Adrenal gland (tissue), 5 donors: ENCODE measurements around the gene CACNA1I.

Experiments
- CTCF ChIP-seq, 6 experiments: fragments of 450-650 bp in 4 of 6; fragments of 200-600 bp in 2 of 6; sonication (generic) in 1 of 6; IDR thresholded peaks; 1 replicate in 5 of 6; 2 replicates in 1 of 6; pipeline versions ENCODE4 v1.5.1 to v1.8.0; 2016 to 2021; ENCODE audit warnings: antibody characterized with exemption in 6 of 6, mild to moderate bottlenecking in 2 of 6, moderate library complexity in 1 of 6
- POLR2A ChIP-seq, 2 donors: fragments of 450-650 bp; IDR thresholded peaks; one replicate each; pipeline ENCODE4 v1.6.1; 2017; ENCODE audit warnings: antibody characterized with exemption in 2 of 2, mild to moderate bottlenecking in 2 of 2, moderate library complexity in 1 of 2
- donor health status: DM: no; HTN: no; CAD: no.

- peak in 1 of 6 experiments; percentile 3 for TF ChIP-seq CTCF (IDR thresholded peaks at IDR 0.05)
- no peak for TF ChIP-seq POLR2A (IDR thresholded peaks at IDR 0.05)
Measured at GRCh38 chr22:39598017-39598965, 27.7 kb downstream of the CACNA1I start.
